A673 (cell line): Measurements from ENCODE around the gene STKLD1. TPM values are rescaled to one million over a fixed set of nuclear protein-coding genes. Genes with fewer than 3 reads are reported as not detected.
A peak's percentile ranks its signal among the peaks of the same experiment; 100 is the strongest.

Experiments
- BruUV-seq: library from RNA; stranded (reverse); fragments of 400-500 nt; replicated peaks from 2 replicates; lab custom pipeline; 2021; lab: Mats Ljungman, UMichigan
- CTCF ChIA-PET: fragments of 300-600 bp; sonication (Branson Sonifier 250); formaldehyde crosslinking; loops from one replicate; lab custom pipeline; 2022; ENCODE audit warnings: antibody characterized with exemption; lab: Charles Lee
- POLR2A ChIA-PET: fragments of 300-600 bp; sonication (Branson Sonifier 250); formaldehyde crosslinking; loops from one replicate; lab custom pipeline; 2022; ENCODE audit warnings: antibody characterized with exemption; ENCODE audit not compliant: low non-redundant PET; lab: Charles Lee
- DNase-seq: peaks from one replicate; pipeline ENCODE4 v3.0.0-alpha.2; 2015; ENCODE audit warnings: low spot score
- H3K27ac ChIP-seq: fragments of 200-600 bp; sonication (generic); 2 replicates; pipeline ENCODE4 v1.5.1; 2016; ENCODE audit warnings: mixed run types, low read depth, mild to moderate bottlenecking, mixed read lengths, antibody characterized with exemption, low read length; ENCODE audit not compliant: poor library complexity, severe bottlenecking
- H3K27me3 ChIP-seq: fragments of 200-600 bp; sonication (generic); replicated peaks from 2 replicates; pipeline ENCODE4 v1.6.1; 2017; ENCODE audit warnings: mixed run types, low read depth, mild to moderate bottlenecking, mixed read lengths, antibody characterized with exemption, low read length; ENCODE audit not compliant: insufficient read depth, poor library complexity
- H3K36me3 ChIP-seq: fragments of 200-600 bp; sonication (generic); 2 replicates; pipeline ENCODE4 v1.6.1; 2016; ENCODE audit warnings: mixed run types, mild to moderate bottlenecking, mixed read lengths, antibody characterized with exemption, low read length; ENCODE audit not compliant: insufficient read depth, poor library complexity, severe bottlenecking
- H3K4me1 ChIP-seq: fragments of 200-600 bp; sonication (generic); 2 replicates; pipeline ENCODE4 v1.6.1; 2017; ENCODE audit warnings: mixed run types, mild to moderate bottlenecking, mixed read lengths, antibody characterized with exemption, low read length; ENCODE audit not compliant: insufficient read depth, poor library complexity, severe bottlenecking
- H3K4me3 ChIP-seq: fragments of 200-600 bp; sonication (generic); 2 replicates; pipeline ENCODE4 v1.5.1; 2016; ENCODE audit warnings: low read depth, mixed run types, mild to moderate bottlenecking, mixed read lengths, low read length; ENCODE audit not compliant: poor library complexity, severe bottlenecking
- H3K9me3 ChIP-seq: fragments of 200-600 bp; sonication (generic); 2 replicates; pipeline ENCODE4 v1.6.1; 2016; ENCODE audit warnings: mixed run types, low read depth, mild to moderate bottlenecking, mixed read lengths, antibody characterized with exemption, low read length; ENCODE audit not compliant: poor library complexity, severe bottlenecking
- CTCF ChIP-seq: fragments of 300-800, 200-600 bp; sonication (generic); conservative IDR thresholded peaks from 2 replicates; pipeline ENCODE4 v1.5.1; 2017; ENCODE audit warnings: low read depth, mild to moderate bottlenecking, antibody characterized with exemption, low read length, moderate library complexity, mixed read lengths
- EZH2 ChIP-seq: fragments of 200-600 bp; sonication (generic); IDR thresholded peaks from 2 replicates; pipeline ENCODE4 v1.6.1; 2017; ENCODE audit warnings: borderline replicate concordance, low read depth, mild to moderate bottlenecking, mixed read lengths, antibody characterized with exemption, low read length; ENCODE audit not compliant: poor library complexity, severe bottlenecking
- intact Hi-C: fragments of 100-400 bp; cut with micrococcal nuclease; formaldehyde crosslinking; loops from one replicate; pipeline ENCODE4 v1.10.0; 2022; ENCODE audit not compliant: unreplicated experiment
- total RNA-seq: library from RNA; stranded (reverse); gene quantifications from 2 replicates; pipeline ENCODE4 v1.2.3, GENCODE V29; 2021

The STKLD1 gene
- total RNA-seq, 1 experiment from 2014 or later, result 0.52 TPM

DNA sequence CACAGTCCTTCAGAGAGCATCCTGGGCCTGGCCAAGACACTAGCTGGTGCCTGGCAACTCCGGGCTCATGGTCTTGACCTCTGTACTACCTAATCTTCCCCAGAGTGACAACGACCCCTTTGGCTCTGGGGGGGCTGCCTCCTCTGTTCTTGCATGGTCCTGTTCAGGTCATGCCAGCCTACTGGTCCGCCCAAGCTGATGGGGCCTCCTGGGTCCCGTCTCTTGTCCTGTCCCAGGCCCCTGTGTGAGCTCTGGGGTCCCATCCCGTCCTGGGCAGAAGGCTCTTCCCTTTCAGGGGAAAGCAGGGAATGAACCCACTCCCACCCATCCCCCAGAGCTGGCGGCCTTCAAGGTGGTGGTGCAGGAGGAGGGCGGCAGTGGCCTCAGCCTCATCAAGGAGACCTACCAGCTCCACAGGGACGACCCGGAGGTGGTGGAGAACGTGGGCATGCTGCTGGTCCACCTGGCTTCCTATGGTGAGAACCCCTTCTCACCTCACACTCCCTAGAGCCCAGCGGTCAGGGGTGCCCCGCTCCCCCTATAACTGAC lies 28.4 kb downstream of the STKLD1 start:
- no TSS peak for BruUV-seq
- POLR2A ChIA-PET, result interaction anchor here (0.6 kb wide), 1 partner anchor 86 kb away, joined by 22 read pairs; no protein-coding TSS in a partner anchor

GRCh38 chr9:133405508-133406438 lies 29.6 kb downstream of the STKLD1 start:
- Histone ChIP-seq H3K4me3 (no peak overlapping the region), H3K27ac (no peak overlapping the region), H3K9me3 (no peaks in the 10 kb centered on the region), H3K36me3 (peaks cover 40% of the 10 kb centered on the region), H3K27me3 (no peaks in the 10 kb centered on the region), H3K4me1 (no peaks in the 10 kb centered on the region)
- POLR2A ChIA-PET, result no interaction called here
- intact Hi-C loops, result loop anchor here (2.0 kb wide), 1 partner anchor 81 kb away; no protein-coding TSS in a partner anchor
- DNase-seq, result no peak
- BruUV-seq, result TSS peak; percentile 36
- CTCF ChIA-PET, result no interaction called here
- TF ChIP-seq EZH2, result no peak
- no peak for TF ChIP-seq CTCF

More for the DNA sequence above, 28.4 kb downstream of the STKLD1 start:
- H3K36me3 ChIP-seq, result peaks cover 32% of the 10 kb centered on the region
- DNase-seq, result no peak
- intact Hi-C loops, result no loop called here
- CTCF ChIA-PET, result interaction anchor here (0.6 kb wide), 1 partner anchor 159 kb away, joined by 3 read pairs; no protein-coding TSS in a partner anchor
- no peak overlapping the region for H3K27ac ChIP-seq
- no peaks in the 10 kb centered on the region for H3K9me3 ChIP-seq
- no peak for TF ChIP-seq EZH2
- TF ChIP-seq CTCF, result no peak
- H3K4me3 ChIP-seq, result no peak overlapping the region
- H3K4me1 ChIP-seq, result no peaks in the 10 kb centered on the region
- H3K27me3 ChIP-seq, result no peaks in the 10 kb centered on the region

DNA sequence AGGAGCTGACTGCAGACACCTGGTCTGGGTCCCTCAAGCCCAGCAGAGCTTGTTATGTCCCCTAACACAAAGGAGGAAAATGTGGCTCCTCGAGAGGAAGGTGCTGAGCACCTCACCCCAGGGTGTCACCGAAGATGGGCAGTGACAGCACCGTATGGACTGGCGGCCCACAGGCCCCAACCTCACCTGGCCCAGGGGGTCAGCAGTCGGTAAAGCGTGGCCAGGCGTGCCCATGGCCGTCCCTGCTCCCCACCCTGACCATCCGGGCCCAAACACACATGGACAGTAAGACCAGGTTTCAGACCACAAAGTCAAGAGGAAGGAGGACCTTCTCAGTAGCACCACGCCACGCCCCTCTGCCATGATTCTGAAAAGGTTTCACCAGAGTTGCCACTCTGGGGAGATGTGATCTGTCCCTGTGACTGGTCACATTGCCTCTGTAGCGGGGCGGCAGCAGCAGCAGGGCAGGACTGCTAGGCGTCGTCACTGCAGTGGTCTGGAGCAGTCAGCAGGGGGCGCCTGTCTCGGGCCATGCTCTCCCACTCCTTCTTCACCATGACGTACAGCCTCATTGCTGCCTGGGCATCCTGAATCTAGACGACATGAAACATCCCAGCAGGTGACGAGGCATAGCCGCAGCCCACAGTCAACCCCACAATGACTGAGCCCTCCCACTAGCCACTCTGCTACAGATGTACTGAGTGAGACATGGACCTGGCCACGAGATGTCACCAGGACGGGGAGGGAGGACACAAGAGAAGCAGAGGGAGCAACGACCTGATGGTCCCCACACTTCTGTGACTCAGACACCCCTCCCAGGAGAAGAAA lies 30.5 kb downstream of the STKLD1 start:
- H3K36me3 ChIP-seq, result peaks cover 47% of the 10 kb centered on the region
- intact Hi-C loops, result loop anchor here (2.0 kb wide), 1 partner anchor 80 kb away; no protein-coding TSS in a partner anchor
- no peaks in the 10 kb centered on the region for H3K27me3 ChIP-seq
- H3K4me3 ChIP-seq, result no peak overlapping the region
- H3K9me3 ChIP-seq, result no peaks in the 10 kb centered on the region
- TF ChIP-seq EZH2 (no peak), CTCF (peak; percentile 94)
- H3K27ac ChIP-seq, result no peak overlapping the region
- DNase-seq, result peak; percentile 80
- ChIA-PET CTCF (no interaction called here), POLR2A (no interaction called here)
- no TSS peak for BruUV-seq
- H3K4me1 ChIP-seq, result no peaks in the 10 kb centered on the region
